DND-41 (cell line): ENCODE measurements around the gene PAK5.

Experiments used
- ATAC-seq: fragments of 200-7000 bp; cut with Tn5 transposase; 3 replicates; pipeline ENCODE4 v1.9.1; 2021; ENCODE audit warnings: low read depth; ENCODE audit not compliant: insufficient read depth
- DNase-seq: peaks from one replicate; pipeline ENCODE4 v3.0.0-alpha.2; 2020
- H2AFZ ChIP-seq: 2 replicates; pipeline ENCODE4 v1.6.0; 2012; ENCODE audit warnings: low read depth, low read length
- H3K27ac ChIP-seq: 2 replicates; pipeline ENCODE4 v1.5.1; 2012; ENCODE audit warnings: low read length, inconsistent platforms
- H3K27me3 ChIP-seq: fragments of 200-600 bp; sonication (generic); 2 replicates; pipeline ENCODE4 v1.6.0; 2012; ENCODE audit warnings: low read length, mild to moderate bottlenecking, inconsistent platforms; ENCODE audit not compliant: insufficient read depth, poor library complexity
- H3K36me3 ChIP-seq: 2 replicates; pipeline ENCODE4 v1.5.1; 2012; ENCODE audit warnings: low read length, inconsistent platforms; ENCODE audit not compliant: insufficient read depth
- H3K4me1 ChIP-seq: 2 replicates; pipeline ENCODE4 v1.5.1; 2012; ENCODE audit warnings: mild to moderate bottlenecking, low read length; ENCODE audit not compliant: insufficient read depth
- H3K4me2 ChIP-seq: 2 replicates; pipeline ENCODE4 v1.6.0; 2012; ENCODE audit warnings: mild to moderate bottlenecking, moderate library complexity, low read length, inconsistent platforms; ENCODE audit not compliant: insufficient read depth
- H3K4me3 ChIP-seq, 2 experiments: fragments of 200-600 bp in 1 of 2; shearing (Covaris generic) in 1 of 2; 2 replicates each; pipeline ENCODE4 v1.5.1; 2012 to 2016; ENCODE audit warnings: inconsistent platforms in 2 of 2, low read length in 2 of 2, mild to moderate bottlenecking in 2 of 2, low read depth in 1 of 2, moderate library complexity in 1 of 2
- H3K79me2 ChIP-seq: 2 replicates; pipeline ENCODE4 v1.6.0; 2012; ENCODE audit warnings: low read length, inconsistent platforms; ENCODE audit not compliant: insufficient read depth
- H3K9ac ChIP-seq: 2 replicates; pipeline ENCODE4 v1.6.0; 2012; ENCODE audit warnings: low read depth, mild to moderate bottlenecking, inconsistent platforms, low read length, moderate library complexity
- H3K9me3 ChIP-seq: 2 replicates; pipeline ENCODE4 v1.5.1; 2012; ENCODE audit warnings: low read length, moderate library complexity, mild to moderate bottlenecking, inconsistent platforms; ENCODE audit not compliant: insufficient read depth, severe bottlenecking
- H4K20me1 ChIP-seq: 2 replicates; pipeline ENCODE4 v1.6.0; 2012; ENCODE audit warnings: low read length; ENCODE audit not compliant: insufficient read depth
- EZH2 ChIP-seq: IDR thresholded peaks from 3 replicates; pipeline ENCODE4 v1.6.1; 2012; ENCODE audit warnings: borderline replicate concordance, low read depth, mild to moderate bottlenecking, moderate library complexity, low read length, inconsistent platforms; ENCODE audit not compliant: severe bottlenecking
- TF ChIP-seq, protein P1 (sequence below): IDR thresholded peaks from 2 replicates; pipeline ENCODE4 v1.5.1; 2012; ENCODE audit warnings: borderline replicate concordance, low read length, moderate library complexity, mild to moderate bottlenecking; ENCODE audit not compliant: poor library complexity, severe bottlenecking; ENCODE audit errors: extremely low read depth

Gene PAK5

DNA sequence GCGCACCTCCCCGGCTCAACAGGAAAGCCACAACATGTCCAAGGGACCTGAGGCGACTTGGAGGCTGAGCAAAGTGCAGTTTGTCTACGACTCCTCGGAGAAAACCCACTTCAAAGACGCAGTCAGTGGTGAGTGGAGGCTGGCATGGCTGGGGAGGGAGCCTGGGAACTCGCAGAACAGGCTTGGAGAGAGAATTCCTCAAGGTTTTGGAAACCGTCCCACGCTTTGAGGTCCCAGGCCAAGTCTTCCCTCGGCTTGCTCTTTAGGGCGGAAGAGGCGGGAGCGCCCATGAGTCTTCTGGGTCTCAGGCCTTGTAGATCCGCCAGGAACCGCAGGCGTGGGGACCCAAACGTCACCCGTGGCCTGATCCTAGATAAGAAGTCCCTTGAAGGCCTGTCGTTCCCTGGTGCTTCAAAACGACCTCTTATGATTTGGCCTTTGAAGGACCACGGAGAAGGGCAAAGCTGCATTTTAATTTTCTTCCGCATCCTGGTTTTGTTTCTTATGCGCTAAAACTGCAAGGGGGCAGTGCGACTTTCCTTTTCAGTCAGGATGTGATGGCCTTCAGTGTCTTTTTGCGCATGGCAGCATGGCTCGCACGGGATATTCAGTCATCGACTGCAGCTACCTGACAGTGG lies 322.5 kb downstream of the PAK5 start:
- Histone ChIP-seq H2AFZ (no peak overlapping the region), H4K20me1 (no peaks in the 10 kb centered on the region), H3K4me1 (no peaks in the 10 kb centered on the region), H3K9ac (no peak overlapping the region), H3K79me2 (no peaks in the 10 kb centered on the region), H3K27me3 (peaks cover 10% of the 10 kb centered on the region), H3K9me3 (no peaks in the 10 kb centered on the region), H3K4me3 (no peak overlapping the region), H3K4me2 (no peak overlapping the region), H3K27ac (no peak overlapping the region), H3K36me3 (no peaks in the 10 kb centered on the region)
- TF ChIP-seq EZH2: no peak
- TF ChIP-seq, protein P1, sequence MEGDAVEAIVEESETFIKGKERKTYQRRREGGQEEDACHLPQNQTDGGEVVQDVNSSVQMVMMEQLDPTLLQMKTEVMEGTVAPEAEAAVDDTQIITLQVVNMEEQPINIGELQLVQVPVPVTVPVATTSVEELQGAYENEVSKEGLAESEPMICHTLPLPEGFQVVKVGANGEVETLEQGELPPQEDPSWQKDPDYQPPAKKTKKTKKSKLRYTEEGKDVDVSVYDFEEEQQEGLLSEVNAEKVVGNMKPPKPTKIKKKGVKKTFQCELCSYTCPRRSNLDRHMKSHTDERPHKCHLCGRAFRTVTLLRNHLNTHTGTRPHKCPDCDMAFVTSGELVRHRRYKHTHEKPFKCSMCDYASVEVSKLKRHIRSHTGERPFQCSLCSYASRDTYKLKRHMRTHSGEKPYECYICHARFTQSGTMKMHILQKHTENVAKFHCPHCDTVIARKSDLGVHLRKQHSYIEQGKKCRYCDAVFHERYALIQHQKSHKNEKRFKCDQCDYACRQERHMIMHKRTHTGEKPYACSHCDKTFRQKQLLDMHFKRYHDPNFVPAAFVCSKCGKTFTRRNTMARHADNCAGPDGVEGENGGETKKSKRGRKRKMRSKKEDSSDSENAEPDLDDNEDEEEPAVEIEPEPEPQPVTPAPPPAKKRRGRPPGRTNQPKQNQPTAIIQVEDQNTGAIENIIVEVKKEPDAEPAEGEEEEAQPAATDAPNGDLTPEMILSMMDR: no peak
- ATAC-seq (no peak), DNase-seq (no peak)

- no peak for DNase-seq
- no peak overlapping the region for H2AFZ ChIP-seq
- H3K4me3 ChIP-seq: no peak overlapping the region
- no peaks in the 10 kb centered on the region for H3K9me3 ChIP-seq
- H3K27me3 ChIP-seq: peaks cover 6% of the 10 kb centered on the region
- H4K20me1 ChIP-seq: no peaks in the 10 kb centered on the region
- H3K79me2 ChIP-seq: no peaks in the 10 kb centered on the region
- H3K4me1 ChIP-seq: no peaks in the 10 kb centered on the region
- H3K9ac ChIP-seq: no peak overlapping the region
- ATAC-seq: no peak
- TF ChIP-seq, protein P1: no peak
- TF ChIP-seq EZH2: no peak
- no peak overlapping the region for H3K4me2 ChIP-seq
- no peaks in the 10 kb centered on the region for H3K36me3 ChIP-seq
- no peak overlapping the region for H3K27ac ChIP-seq
These were observed 323.1 kb downstream of the PAK5 start for GRCh38 chr20:9515741-9516233.

DNA sequence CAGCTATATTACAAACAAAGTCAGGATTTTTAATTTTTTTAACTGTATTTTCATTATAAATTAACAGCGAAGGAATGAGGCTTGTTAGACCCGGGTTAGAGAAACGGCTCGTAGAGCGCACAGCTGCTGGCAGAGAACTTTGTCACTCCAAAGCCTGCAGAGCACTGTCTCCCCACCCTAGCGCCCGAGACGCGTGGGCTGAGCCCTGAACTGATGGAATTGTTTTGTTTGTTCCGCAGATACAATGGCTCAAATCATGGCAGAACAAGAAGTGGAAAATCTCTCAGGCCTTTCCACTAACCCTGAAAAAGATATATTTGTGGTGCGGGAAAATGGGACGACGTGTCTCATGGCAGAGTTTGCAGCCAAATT lies 323.7 kb downstream of the PAK5 start:
- H3K27me3 ChIP-seq: peaks cover 9% of the 10 kb centered on the region
- no peak overlapping the region for H3K4me2 ChIP-seq

More for the DNA sequence above, 323.7 kb downstream of the PAK5 start:
- H3K4me3 ChIP-seq: no peak overlapping the region
- no peaks in the 10 kb centered on the region for H3K79me2 ChIP-seq
- no peak for ATAC-seq
- H2AFZ ChIP-seq: no peak overlapping the region
- H3K4me1 ChIP-seq: no peaks in the 10 kb centered on the region
- H4K20me1 ChIP-seq: no peaks in the 10 kb centered on the region
- no peak overlapping the region for H3K9ac ChIP-seq
- no peaks in the 10 kb centered on the region for H3K36me3 ChIP-seq
- TF ChIP-seq, protein P1: no peak
- no peak for TF ChIP-seq EZH2
- H3K9me3 ChIP-seq: no peaks in the 10 kb centered on the region
- H3K27ac ChIP-seq: no peak overlapping the region
- DNase-seq: no peak
